ENCODE data around the gene SNX13. TPM values are rescaled to one million over a fixed set of nuclear protein-coding genes. Genes with fewer than 3 reads are reported as not detected.

The SNX13 gene
- total and polyA plus RNA-seq, 2 donors (not counting 3 experiments of a cell fraction or from before 2014, with no cell fraction given): 6.1 to 28.5 TPM

- Histone ChIP-seq H3K4me1 (ENCODE audit: control insufficient read depth, extremely low read depth, insufficient read depth, low read length) (no peaks in the 10 kb centered on the region), H3K36me3 (ENCODE audit: control insufficient read depth in 2 of 2, extremely low read depth in 1 of 2, insufficient read depth in 2 of 2, low read length in 2 of 2) (no peaks in the 10 kb centered on the region), H3K4me3 (replicated peaks in 1 of 3; ENCODE audit: insufficient read depth in 1 of 3, low read depth in 1 of 3, low read length in 3 of 3) (no peak overlapping the region), H2AFZ (ENCODE audit: low read depth, low read length) (no peak overlapping the region), H3K4me2 (ENCODE audit: insufficient read depth, low read length) (no peak overlapping the region), H3K27ac (ENCODE audit: insufficient read depth, low read depth, low read length) (no peak overlapping the region), H3K9ac (replicated peaks; ENCODE audit: extremely low read depth, insufficient read depth, low read length) (no peak overlapping the region), H3K79me2 (ENCODE audit: control insufficient read depth, insufficient read depth, low read length) (no peaks in the 10 kb centered on the region), H4K20me1 (replicated peaks; ENCODE audit: control insufficient read depth, extremely low read depth, insufficient read depth, low read length) (no peaks in the 10 kb centered on the region), H3K9me3 (replicated peaks; ENCODE audit: control insufficient read depth, insufficient read depth, low read length) (no peaks in the 10 kb centered on the region), H3K27me3 (ENCODE audit: control insufficient read depth in 2 of 2, insufficient read depth in 2 of 2, low read length in 2 of 2) (no peaks in the 10 kb centered on the region), H3K9me1 (replicated peaks; ENCODE audit: control insufficient read depth, extremely low read depth, insufficient read depth, low read length) (no peaks in the 10 kb centered on the region)
- CTCF ChIA-PET: interaction anchor here (1.9 kb wide), 1 partner anchor 9 kb away, joined by 5 read pairs; no protein-coding TSS in a partner anchor
- BruUV-seq (replicated peaks): no TSS peak
- FAIRE-seq (no peak), DNase-seq (ENCODE audit: low read depth, low spot score) (no peak)
- intact Hi-C loops (cut with micrococcal nuclease): no loop called here
- POLR2A ChIA-PET: no interaction called here
- dilution Hi-C loops (cut with MboI; ENCODE audit: extremely low pct_ligation_motif_present, low sequenced_read_pairs): no loop called here
- TF ChIP-seq MYC (IDR thresholded peaks at IDR 0.05; ENCODE audit: low read depth, low read length) (no peak), FOS (IDR thresholded peaks at IDR 0.05; ENCODE audit: borderline replicate concordance, insufficient read depth, low read length) (no peak), EZH2 (IDR thresholded peaks at IDR 0.05; ENCODE audit: borderline replicate concordance, low read depth, low read length, severe bottlenecking) (no peak), GATA2 (IDR thresholded peaks at IDR 0.05; ENCODE audit: insufficient read depth, insufficient read length, low read depth, low read length) (no peak), JUN (IDR thresholded peaks at IDR 0.05; ENCODE audit: borderline replicate concordance, insufficient read depth, insufficient read length, low read depth) (no peak), POLR2AphosphoS5 (IDR thresholded peaks at IDR 0.05; ENCODE audit: insufficient read depth, low read depth, low read length) (no peak), CTCF (IDR thresholded peaks at IDR 0.05; ENCODE audit: extremely low read depth in 1 of 2, insufficient read depth in 1 of 2, low read depth in 1 of 2, low read length in 2 of 2) (no peak), POLR2A (IDR thresholded peaks at IDR 0.05; ENCODE audit: low read depth, low read length) (no peak)
- TF ChIP-seq, protein P1, sequence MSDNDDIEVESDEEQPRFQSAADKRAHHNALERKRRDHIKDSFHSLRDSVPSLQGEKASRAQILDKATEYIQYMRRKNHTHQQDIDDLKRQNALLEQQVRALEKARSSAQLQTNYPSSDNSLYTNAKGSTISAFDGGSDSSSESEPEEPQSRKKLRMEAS (IDR thresholded peaks at IDR 0.05; ENCODE audit: insufficient read depth, insufficient read length): no peak
Observed at GRCh38 chr7:17976952-17977351, 36.7 kb upstream of the SNX13 start.
